Measurements from ENCODE around the gene SLC25A34.

The SLC25A34 gene

DNA sequence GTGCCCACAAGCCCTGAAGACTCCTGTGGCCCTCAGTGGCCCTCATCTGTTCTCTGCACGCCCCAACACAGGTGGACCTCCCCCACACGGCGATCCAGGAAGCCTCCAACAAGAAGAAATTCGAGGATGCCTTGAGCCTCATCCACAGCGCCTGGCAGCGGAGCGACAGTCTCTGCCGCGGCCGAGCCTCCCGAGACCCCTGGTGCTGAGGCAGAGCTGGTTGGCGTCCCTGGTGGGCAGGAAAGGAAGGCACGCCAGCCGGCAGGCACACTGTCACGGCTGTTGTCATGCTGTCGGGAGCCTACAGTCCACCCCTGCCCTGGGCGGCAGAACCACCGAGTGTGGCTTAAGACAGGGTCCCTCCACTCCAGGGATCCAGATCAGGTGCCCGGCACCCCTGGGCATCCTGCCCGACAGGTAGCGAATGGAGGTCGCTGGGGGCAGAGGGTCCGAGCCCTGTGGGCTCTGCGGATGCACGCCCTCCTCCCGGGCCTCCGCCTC lies 2.3 kb upstream of the SLC25A34 start:
- no peak for DNase-seq

GRCh38 chr1:15734296-15734695 lies 1.8 kb upstream of the SLC25A34 start:
- no peak for DNase-seq

DNA sequence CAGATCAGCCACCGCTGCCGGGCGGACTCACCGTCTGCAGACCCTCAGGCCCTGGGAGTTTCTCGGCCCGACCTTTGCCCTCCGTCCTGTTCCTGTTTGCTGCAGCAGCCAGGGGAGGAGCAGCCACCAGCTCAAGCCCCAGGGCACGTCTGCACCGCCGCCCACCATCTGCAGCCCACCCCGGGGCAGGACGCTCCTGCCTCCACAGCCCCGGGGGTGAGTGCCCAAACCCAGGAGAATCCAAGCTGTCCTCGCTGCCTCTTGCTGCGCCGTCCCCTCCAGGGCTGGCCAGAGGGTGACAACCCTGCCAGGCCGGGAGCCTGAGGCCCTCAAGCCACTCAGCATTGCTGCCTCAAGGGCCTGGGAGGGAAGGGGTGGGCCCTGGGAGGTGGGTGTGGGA lies 1.2 kb upstream of the SLC25A34 start:
- DNase-seq: no peak

DNA sequence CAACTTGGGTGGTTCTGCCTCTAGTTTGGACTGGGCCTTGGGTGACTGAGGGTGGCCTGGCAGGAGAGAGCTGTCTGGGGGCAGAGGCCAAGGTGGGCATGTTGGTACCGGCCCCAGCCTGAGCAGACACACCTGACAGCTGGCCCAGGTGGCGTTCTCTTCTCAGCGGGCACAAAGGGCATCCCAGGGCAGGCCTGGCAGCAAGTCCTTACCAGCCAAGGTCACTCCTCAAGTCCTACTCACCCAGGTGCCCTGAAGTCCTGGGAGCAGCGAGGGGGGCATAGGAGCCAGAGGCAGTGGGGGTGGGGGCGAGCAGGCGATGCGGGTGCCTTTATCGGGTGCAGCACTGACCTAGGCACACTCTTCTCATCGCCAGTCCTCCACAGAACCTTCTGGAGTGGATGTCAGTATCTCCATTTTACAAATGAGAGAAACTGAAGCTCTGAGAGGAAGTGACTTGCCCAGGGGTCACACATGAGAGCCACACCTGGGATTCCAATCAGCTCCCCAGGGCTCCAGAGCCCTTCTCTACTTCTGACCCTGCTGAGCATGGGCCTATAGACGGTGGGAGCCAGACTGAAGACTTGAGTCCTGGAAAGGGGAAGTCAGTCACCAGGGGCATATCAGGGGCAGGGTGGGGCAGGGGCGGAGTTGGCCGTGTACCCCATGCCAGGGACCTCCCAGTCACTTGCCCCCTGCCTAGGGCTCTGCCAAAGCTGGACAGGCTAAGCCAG lies 587 bp upstream of the SLC25A34 start:
- DNase-seq: no peak

DNA sequence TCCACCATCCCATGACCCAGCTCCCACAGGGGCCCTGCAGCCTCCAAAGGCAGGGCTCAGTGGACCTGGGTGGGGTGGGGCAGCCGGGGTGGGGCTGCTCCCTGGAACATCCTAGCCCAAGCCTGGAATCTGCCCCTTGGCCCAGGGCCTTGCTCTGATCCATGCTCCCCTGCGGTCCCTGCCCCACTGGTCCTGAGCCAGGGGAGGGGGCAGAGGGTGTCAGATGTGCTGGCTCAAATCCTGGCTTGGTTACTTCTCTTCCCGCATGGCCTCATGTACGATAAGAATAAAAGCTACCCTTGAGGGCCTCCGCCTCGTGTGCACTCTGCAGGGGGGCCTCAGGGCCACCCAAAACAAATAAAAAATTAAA lies 819 bp downstream of the SLC25A34 start:
- no peak for DNase-seq

DNA sequence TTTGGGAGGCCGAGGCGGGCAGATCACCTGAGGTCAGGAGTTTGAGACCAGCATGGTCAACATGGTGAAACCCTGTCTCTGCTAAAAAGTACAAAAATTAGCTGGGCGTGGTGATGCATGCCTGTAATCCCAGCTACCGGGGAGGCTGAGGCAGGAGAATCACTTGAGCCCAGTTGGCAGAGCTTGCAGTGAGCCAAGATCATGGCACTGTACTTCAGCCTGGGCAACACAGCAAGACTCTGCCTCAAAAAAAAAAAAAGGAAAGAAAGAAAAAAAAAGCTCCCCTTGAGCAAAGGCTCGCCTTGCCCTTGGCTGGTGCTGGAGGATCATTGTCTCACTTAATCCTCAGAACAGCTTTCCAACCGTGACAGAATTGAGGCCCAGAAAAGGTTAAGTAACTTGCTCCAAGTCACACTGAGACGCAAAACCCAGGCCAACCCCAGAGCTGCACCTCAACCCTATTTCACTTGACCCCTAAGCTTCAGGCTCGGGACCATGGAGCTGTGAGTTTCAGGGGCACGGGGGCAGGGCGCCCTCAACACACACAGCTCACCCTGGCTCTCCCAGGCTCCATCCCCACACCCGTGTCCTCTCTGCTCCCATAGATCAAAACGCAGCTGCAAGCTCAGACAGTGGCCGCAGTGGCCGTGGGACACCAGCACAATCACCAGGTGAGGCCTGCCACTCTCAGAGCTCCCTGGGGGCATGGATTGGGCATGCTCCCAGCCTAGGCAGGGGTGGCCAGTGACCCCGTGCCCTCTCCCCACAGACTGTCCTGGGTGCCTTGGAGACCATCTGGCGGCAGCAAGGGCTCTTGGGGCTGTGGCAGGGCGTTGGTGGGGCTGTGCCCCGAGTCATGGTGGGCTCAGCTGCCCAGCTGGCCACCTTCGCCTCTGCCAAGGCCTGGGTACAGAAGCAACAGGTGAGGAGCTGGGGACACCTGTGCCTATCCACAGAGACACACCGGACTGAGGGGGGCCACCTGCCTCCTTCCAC lies 1.6 kb downstream of the SLC25A34 start:
- DNase-seq: no peak

- no peak for DNase-seq
Measured at GRCh38 chr1:15738416-15739113, 2.5 kb downstream of the SLC25A34 start.

- DNase-seq: no peak
Measured at GRCh38 chr1:15739259-15739658, 3.2 kb downstream of the SLC25A34 start.

- no peak for DNase-seq
Measured at GRCh38 chr1:15739745-15740144, 3.7 kb downstream of the SLC25A34 start.

- DNase-seq: peak; percentile 54
Measured at GRCh38 chr1:15740924-15741850, 5.1 kb downstream of the SLC25A34 start.

GRCh38 chr1:15742339-15742801 lies 6.3 kb downstream of the SLC25A34 start, which contains the start of gene TMEM82:
Gene TMEM82, plus strand, starts transcription at chr1:15742499. Its CDS starts 61 bp downstream, at chr1:15742560.
- DNase-seq: no peak

GRCh38 chr1:15744122-15744679 lies 8.1 kb downstream of the SLC25A34 start:
- no peak for DNase-seq

DNA sequence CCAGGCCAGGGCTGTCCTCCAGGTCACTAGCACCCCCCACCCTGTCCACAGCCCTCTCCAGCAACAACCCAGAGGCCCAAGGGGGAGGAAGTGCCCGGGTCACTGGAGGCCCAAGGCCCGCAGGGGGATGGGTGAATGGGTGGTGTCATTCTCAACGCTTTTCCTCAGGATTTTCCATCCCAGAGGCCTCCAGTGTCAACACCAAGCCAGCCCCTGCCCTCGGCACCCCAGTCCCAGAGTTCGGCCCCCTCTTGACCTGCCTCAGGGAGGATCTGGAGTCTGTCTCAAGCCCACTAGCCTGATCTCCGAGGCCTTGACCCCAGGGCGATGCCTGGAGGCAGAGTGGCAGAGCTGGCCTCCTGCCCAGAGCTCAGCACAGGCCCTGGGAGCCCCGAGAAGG lies 11.3 kb downstream of the SLC25A34 start:
- no peak for DNase-seq

DNA sequence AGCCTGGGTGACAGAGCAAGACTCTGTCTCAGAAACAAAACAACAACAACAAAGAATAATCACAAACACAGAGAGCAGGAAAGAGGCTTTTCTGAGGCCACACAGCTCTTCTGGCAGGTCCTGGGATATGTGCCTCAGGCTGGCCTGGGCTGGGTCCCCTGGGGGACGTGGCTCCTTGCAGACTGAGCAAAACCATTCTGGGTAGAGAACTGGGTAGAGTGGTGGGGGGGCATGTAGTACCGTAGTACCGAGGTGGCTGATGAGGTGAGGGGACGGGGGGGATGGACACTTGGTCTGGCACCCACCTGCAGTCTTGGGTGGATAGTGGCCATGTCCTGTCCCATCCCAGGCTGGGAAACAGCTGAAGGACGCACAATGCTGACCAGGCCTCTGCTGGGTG lies 12.2 kb downstream of the SLC25A34 start:
- no peak for DNase-seq

GRCh38 chr1:15748690-15749398 lies 12.8 kb downstream of the SLC25A34 start:
- DNase-seq: no peak

DNA sequence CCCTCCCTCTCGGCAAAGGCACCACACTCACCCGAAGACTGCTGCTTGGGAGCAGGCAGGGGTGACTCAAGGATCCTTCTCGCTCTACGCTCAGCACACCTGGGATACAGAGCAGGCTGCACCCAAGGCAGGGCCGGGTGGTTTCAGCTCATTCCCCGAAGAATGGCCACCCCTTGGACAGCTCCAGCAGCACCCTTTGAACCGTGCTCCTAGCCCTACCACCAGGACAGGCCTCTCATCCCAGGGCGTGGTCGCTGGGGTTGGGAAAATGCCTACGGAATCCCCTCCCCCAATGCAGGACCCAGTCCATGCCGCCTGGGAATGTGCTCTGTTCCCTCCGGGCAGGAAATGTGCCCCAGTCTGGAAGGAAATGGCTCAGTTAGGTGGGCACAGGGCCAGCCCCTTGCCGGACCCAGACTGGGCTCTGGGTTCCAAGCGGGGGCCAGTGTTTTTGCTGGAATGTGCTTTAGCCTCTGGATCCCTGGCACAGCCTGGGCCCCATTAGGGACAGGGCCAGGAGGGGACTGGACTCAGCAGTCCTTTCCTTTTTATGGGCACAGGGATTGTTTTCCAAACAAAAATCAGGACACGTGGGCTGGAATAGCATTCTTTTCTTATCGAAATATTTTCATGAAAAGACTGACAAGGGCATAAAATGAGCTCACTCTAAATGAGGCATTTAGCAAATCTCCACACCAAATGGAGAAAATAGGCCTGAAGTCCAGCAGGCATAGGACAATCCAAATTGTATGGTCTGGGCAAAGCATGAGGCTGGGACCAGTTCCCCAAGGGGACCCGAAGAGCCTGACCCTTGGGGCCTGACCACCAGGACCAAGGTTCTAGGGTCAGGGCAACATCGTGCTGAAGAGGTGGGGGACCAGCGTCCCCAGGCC lies 13.6 kb downstream of the SLC25A34 start:
- DNase-seq: no peak

- DNase-seq: no peak
Measured at GRCh38 chr1:15750924-15751323, 14.9 kb downstream of the SLC25A34 start.

GRCh38 chr1:15751717-15752116 lies 15.7 kb downstream of the SLC25A34 start:
- no peak for DNase-seq

DNA sequence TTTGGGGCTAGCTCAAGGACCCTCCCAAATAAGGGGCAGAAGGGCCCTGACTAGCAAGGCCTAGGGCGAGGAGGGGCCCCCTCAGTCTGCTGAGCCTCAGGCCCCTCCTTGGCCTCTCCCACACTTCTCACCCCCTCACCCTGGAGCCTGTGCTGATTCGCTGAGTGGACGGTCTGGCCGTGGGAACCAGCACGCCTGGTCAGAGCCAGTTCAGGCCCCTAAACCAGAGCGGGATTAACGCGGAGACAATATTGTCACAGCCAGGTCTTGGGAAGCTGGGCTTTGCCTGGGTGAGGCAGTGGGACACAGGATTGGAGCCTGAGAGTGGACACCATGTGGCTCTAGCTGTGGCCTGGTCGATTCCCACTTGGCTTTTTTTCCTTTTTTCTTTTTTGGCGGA lies 17.7 kb downstream of the SLC25A34 start:
- no peak for DNase-seq
